Fibroblast of pulmonary artery (primary cell): ENCODE results near the gene ZNF341.

Experiments
- DNase-seq: peaks from one replicate; pipeline ENCODE4 v3.0.0-alpha.2; 2010; ENCODE audit warnings: low read depth
- H3K4me3 ChIP-seq: replicated peaks from 2 replicates; pipeline ENCODE4 v1.5.1; 2011; ENCODE audit warnings: low read depth, mild to moderate bottlenecking, control low read depth, low read length, moderate library complexity
- CTCF ChIP-seq: IDR thresholded peaks from 2 replicates; pipeline ENCODE4 v1.5.1; 2011; ENCODE audit warnings: mild to moderate bottlenecking, control low read depth, low read length, inconsistent platforms; ENCODE audit errors: missing control alignments

ZNF341 gene

GRCh38 chr20:33793011-33793931, 61.5 kb downstream of the ZNF341 start:
- H3K4me3 ChIP-seq = no peak overlapping the region
- no peak for TF ChIP-seq CTCF
- DNase-seq = peak; percentile 51

GRCh38 chr20:33796263-33796906, 64.6 kb downstream of the ZNF341 start:
- DNase-seq = no peak
- H3K4me3 ChIP-seq = no peak overlapping the region
- TF ChIP-seq CTCF = no peak

GRCh38 chr20:33796907-33797544, 65.2 kb downstream of the ZNF341 start:
- TF ChIP-seq CTCF = no peak
- no peak for DNase-seq
- no peak overlapping the region for H3K4me3 ChIP-seq

GRCh38 chr20:33798444-33798843, 66.6 kb downstream of the ZNF341 start:
- H3K4me3 ChIP-seq = no peak overlapping the region
- TF ChIP-seq CTCF = no peak
- no peak for DNase-seq

- DNase-seq = peak; percentile 80
- TF ChIP-seq CTCF = no peak
- H3K4me3 ChIP-seq = no peak overlapping the region
These were observed 72.1 kb downstream of the ZNF341 start for GRCh38 chr20:33803921-33804337.

GRCh38 chr20:33808388-33808787, 76.6 kb downstream of the ZNF341 start:
- DNase-seq = no peak
- TF ChIP-seq CTCF = no peak
- no peak overlapping the region for H3K4me3 ChIP-seq
